ENCODE results near the gene TYROBP.

DNA sequence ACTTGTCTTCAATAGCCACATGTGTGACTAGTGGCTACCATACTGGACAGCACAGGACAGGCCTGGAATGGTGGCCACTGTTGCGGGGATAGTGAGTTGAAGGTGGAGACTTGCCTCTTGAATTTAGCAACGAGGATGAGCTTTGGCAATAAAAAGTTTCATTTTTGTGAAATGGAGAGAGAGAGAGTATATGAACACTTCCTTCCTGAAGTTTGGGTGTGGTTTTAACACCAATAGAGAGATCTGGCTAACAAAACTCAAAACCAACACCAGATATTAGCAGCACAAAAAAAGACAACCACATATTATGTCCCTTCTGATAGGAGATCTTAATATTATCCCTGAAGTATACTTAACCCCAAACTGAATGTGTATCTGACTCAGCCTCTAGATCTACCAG lies 21.8 kb upstream of the TYROBP start:
- no peak for TF ChIP-seq POLR2A (IDR thresholded peaks at IDR 0.05)
- TF ChIP-seq CTCF (IDR thresholded peaks at IDR 0.05): no peak

Data from prostate gland (tissue), 2 donors.